ENCODE results near the gene ADARB1.

Gene ADARB1

GRCh38 chr21:45224189-45224938 lies 150.0 kb downstream of the ADARB1 start:
- H3K27ac ChIP-seq = no peak overlapping the region
- TF ChIP-seq, protein P1, sequence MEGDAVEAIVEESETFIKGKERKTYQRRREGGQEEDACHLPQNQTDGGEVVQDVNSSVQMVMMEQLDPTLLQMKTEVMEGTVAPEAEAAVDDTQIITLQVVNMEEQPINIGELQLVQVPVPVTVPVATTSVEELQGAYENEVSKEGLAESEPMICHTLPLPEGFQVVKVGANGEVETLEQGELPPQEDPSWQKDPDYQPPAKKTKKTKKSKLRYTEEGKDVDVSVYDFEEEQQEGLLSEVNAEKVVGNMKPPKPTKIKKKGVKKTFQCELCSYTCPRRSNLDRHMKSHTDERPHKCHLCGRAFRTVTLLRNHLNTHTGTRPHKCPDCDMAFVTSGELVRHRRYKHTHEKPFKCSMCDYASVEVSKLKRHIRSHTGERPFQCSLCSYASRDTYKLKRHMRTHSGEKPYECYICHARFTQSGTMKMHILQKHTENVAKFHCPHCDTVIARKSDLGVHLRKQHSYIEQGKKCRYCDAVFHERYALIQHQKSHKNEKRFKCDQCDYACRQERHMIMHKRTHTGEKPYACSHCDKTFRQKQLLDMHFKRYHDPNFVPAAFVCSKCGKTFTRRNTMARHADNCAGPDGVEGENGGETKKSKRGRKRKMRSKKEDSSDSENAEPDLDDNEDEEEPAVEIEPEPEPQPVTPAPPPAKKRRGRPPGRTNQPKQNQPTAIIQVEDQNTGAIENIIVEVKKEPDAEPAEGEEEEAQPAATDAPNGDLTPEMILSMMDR (conservative IDR thresholded peaks at IDR 0.05) = no peak
- no peak for TF ChIP-seq ZFX (IDR thresholded peaks at IDR 0.05)

DNA sequence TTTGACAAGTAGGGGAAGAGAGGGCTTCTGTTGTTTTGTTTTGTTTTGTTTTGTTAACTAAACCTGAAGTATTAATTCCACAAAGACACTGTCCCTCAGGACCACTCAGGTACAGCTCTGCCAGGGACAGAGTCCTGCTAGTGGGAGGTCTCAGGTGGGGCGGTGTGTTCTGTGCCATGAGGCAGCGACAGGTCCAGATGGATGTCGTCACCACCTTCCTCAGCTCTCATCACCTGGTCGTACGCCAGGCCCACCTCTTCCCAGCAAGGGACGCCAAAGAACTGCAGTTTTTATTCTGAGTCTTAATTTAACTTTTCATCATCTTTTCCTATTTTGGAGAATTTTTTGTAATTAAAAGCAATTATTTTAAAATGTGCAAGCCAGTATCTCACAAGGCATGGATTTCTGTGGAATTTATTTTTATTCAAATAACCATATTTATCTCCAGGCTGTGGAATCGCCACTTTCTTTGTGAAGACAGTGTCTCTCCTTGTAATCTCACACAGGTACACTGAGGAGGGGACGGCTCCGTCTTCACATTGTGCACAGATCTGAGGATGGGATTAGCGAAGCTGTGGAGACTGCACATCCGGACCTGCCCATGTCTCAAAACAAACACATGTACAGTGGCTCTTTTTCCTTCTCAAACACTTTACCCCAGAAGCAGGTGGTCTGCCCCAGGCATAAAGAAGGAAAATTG lies 150.8 kb downstream of the ADARB1 start:
- TF ChIP-seq ZFX (IDR thresholded peaks at IDR 0.05) = no peak
- H3K27ac ChIP-seq = peak overlapping the region; percentile 45

GRCh38 chr21:45225741-45226327 lies 151.5 kb downstream of the ADARB1 start:
- TF ChIP-seq, protein P1 (conservative IDR thresholded peaks at IDR 0.05) = peak; percentile 32
- no peak for TF ChIP-seq ZFX (IDR thresholded peaks at IDR 0.05)
- H3K27ac ChIP-seq = peak overlapping the region; percentile 45

GRCh38 chr21:45226540-45227326 lies 152.4 kb downstream of the ADARB1 start:
- H3K27ac ChIP-seq = peak overlapping the region; percentile 45
- TF ChIP-seq ZFX (IDR thresholded peaks at IDR 0.05) = no peak
- TF ChIP-seq, protein P1 (conservative IDR thresholded peaks at IDR 0.05) = no peak

DNA sequence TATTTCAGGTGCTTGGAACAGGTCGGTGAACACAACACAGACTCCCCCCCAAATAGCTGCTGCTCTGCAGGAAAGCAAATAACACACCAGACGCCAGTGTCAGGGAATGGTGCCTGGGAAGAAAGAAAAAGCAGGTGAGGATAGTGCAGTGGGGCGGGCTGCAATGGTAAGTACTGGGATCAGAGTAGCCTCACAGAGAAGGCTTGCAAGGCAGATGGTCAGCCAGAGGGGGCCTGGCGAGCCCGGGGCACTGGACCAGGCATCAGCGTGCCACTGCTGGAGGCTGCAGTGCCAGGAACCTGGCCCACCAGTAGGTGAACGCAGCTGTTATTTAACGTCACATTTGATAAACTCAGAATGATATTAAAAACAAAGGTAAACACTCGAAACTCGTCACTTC lies 153.4 kb downstream of the ADARB1 start:
- TF ChIP-seq, protein P1 (conservative IDR thresholded peaks at IDR 0.05) = no peak
- TF ChIP-seq ZFX (IDR thresholded peaks at IDR 0.05) = no peak

DNA sequence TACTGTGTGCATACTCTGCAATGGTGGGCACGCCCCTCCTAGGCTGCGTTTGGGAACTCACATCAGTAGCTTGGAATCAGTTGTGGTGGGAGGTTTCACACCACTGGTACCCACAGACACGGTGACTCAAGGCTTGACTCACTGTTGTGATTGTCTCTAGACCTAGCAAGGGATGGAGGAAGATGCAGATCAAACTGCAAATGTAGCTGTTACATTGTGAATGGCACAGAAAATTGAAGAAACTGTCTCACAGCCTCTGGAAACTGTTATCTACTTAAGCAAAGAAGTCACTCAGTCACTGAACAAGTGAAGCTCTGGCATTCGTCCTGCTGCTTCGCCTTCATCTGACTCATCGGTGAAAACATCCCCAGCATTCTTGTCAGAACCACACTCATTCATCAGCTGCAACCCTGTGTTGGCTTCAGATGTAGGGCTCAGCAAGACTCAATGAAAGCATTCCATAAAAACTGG lies 153.8 kb downstream of the ADARB1 start:
- TF ChIP-seq, protein P1 (conservative IDR thresholded peaks at IDR 0.05) = no peak
- TF ChIP-seq ZFX (IDR thresholded peaks at IDR 0.05) = no peak
- no peak overlapping the region for H3K27ac ChIP-seq

More for the DNA sequence above, 153.4 kb downstream of the ADARB1 start:
- no peak overlapping the region for H3K27ac ChIP-seq

GRCh38 chr21:45228656-45229240 lies 154.4 kb downstream of the ADARB1 start:
- TF ChIP-seq, protein P1 (conservative IDR thresholded peaks at IDR 0.05) = no peak
- no peak for TF ChIP-seq ZFX (IDR thresholded peaks at IDR 0.05)
- no peak overlapping the region for H3K27ac ChIP-seq

All from C4-2B (cell line).